GM12878 (cell line): ENCODE data around the gene NUP205. TPM values are rescaled to one million over a fixed set of nuclear protein-coding genes. Genes with fewer than 3 reads are reported as not detected.
A peak's percentile ranks its signal among the peaks of the same experiment; 100 is the strongest.

Source experiments
- ATAC-seq: fragments of 200-7000 bp; cut with Tn5 transposase; 3 replicates; pipeline ENCODE4 v1.9.1; 2020; ENCODE audit warnings: mild to moderate bottlenecking, moderate library complexity
- BruUV-seq: library from RNA; stranded (reverse); fragments of 400-500 nt; replicated peaks from 2 replicates; lab custom pipeline; 2021; lab: Mats Ljungman, UMichigan
- CTCF ChIA-PET: fragments of 300-600 bp; sonication (Branson Sonifier 250); formaldehyde crosslinking; extraction: SDS; loops from one replicate; lab custom pipeline; 2021; ENCODE audit warnings: inconsistent platforms; lab: Yijun Ruan, JAX
- POLR2A ChIA-PET: fragments of 350-600 bp; formaldehyde crosslinking; extraction: SDS; loops from one replicate; lab custom pipeline; 2021; ENCODE audit warnings: inconsistent platforms; lab: Charles Lee
- RAD21 ChIA-PET: fragments of 300-600 bp; sonication (Branson Sonifier 250); formaldehyde crosslinking; loops from one replicate; lab custom pipeline; 2023; ENCODE audit warnings: antibody characterized with exemption; ENCODE audit not compliant: unreplicated experiment; lab: Charles Lee
- SMC1A ChIA-PET: fragments of 300-600 bp; sonication (Branson Sonifier 250); formaldehyde crosslinking; loops from one replicate; lab custom pipeline; 2023; ENCODE audit not compliant: unreplicated experiment, uncharacterized antibody; lab: Charles Lee
- DNase-seq: peaks from one replicate; pipeline ENCODE4 v3.0.0-alpha.2; 2011; ENCODE audit warnings: low read depth, low spot score
- FAIRE-seq: peaks from 3 replicates; lab custom pipeline; 2011; peaks lifted over from hg19 to GRCh38; lab: Jason Lieb, UNC
- H2AFZ ChIP-seq: 2 replicates; pipeline ENCODE4 v1.6.0; 2011; ENCODE audit warnings: low read depth, low read length, control low read depth; ENCODE audit not compliant: control insufficient read depth
- H3K27ac ChIP-seq: 2 replicates; pipeline ENCODE4 v1.5.1; 2011; ENCODE audit warnings: control low read depth; ENCODE audit not compliant: control insufficient read depth, insufficient read depth
- H3K27me3 ChIP-seq, 2 experiments: replicated peaks in 1 of 2; 2 replicates each; pipeline versions ENCODE4 v1.6.0 to v1.6.1; 2011; ENCODE audit warnings: low read length in 1 of 2; ENCODE audit not compliant: control insufficient read depth in 2 of 2, insufficient read depth in 2 of 2
- H3K36me3 ChIP-seq, 2 experiments: 2 replicates each; pipeline ENCODE4 v1.5.1; 2011; ENCODE audit warnings: low read length in 1 of 2; ENCODE audit not compliant: control insufficient read depth in 2 of 2, insufficient read depth in 2 of 2
- H3K4me1 ChIP-seq: 2 replicates; pipeline ENCODE4 v1.6.1; 2011; ENCODE audit warnings: mild to moderate bottlenecking, low read length, moderate library complexity, mixed read lengths; ENCODE audit not compliant: control insufficient read depth, insufficient read depth
- H3K4me2 ChIP-seq: 2 replicates; pipeline ENCODE4 v1.6.0; 2011; ENCODE audit warnings: control low read depth; ENCODE audit not compliant: control insufficient read depth, insufficient read depth
- H3K4me3 ChIP-seq: fragments of 200-600 bp; sonication (generic); 2 replicates; pipeline ENCODE4 v1.5.1; 2016
- H3K79me2 ChIP-seq: 2 replicates; pipeline ENCODE4 v1.6.0; 2011; ENCODE audit warnings: low read length; ENCODE audit not compliant: control insufficient read depth, insufficient read depth
- H3K9ac ChIP-seq: 2 replicates; pipeline ENCODE4 v1.8.0; 2011; ENCODE audit warnings: low read length, control low read depth, mixed read lengths; ENCODE audit not compliant: control insufficient read depth, insufficient read depth
- H3K9me3 ChIP-seq: replicated peaks from 3 replicates; pipeline ENCODE4 v1.5.1; 2011; ENCODE audit warnings: mild to moderate bottlenecking, low read length; ENCODE audit not compliant: control insufficient read depth, insufficient read depth
- H4K20me1 ChIP-seq: 2 replicates; pipeline ENCODE4 v1.6.0; 2011; ENCODE audit not compliant: control insufficient read depth, insufficient read depth
- ASH2L ChIP-seq: fragments of 300-600, 200-600 bp; sonication (generic); IDR thresholded peaks from 2 replicates; pipeline ENCODE4 v1.6.1; 2017; ENCODE audit warnings: low read depth, mild to moderate bottlenecking, borderline replicate concordance
- CEBPB ChIP-seq, 2 experiments: fragments of 150-350 bp in 1 of 2; IDR thresholded peaks; 2 replicates each; pipeline ENCODE4 v1.6.1; 2012 to 2014; ENCODE audit warnings: low read depth in 2 of 2, low read length in 2 of 2, borderline replicate concordance in 1 of 2, inconsistent platforms in 1 of 2
- TCF7 ChIP-seq: IDR thresholded peaks from 2 replicates; pipeline ENCODE4 v1.6.1; 2014; ENCODE audit warnings: antibody characterized with exemption, borderline replicate concordance
- WGBS: methylation state at CpG from one replicate; pipeline ENCODE4 v1.1.6; 2016; ENCODE audit warnings: low lambda C conversion rate; ENCODE audit not compliant: insufficient replicate concordance, insufficient coverage; ENCODE audit errors: missing lambda C conversion rate; 5-methylcytosine and 5-hydroxymethylcytosine counted together
- in situ Hi-C: fragments of 300-500 bp; cut with MboI; formaldehyde crosslinking; loops from 9 replicates; pipeline ENCODE4 v1.14.3; 2018; ENCODE audit warnings: mixed read lengths
- intact Hi-C: fragments of 100-400 bp; cut with micrococcal nuclease; formaldehyde crosslinking; loops from one replicate; pipeline ENCODE4 v1.14.2; 2022; ENCODE audit not compliant: unreplicated experiment
- polyA plus RNA-seq, 11 experiments: library from polyadenylated mRNA; depleted of rRNA in 4 of 11; unstranded in 6 of 11; stranded (reverse) in 5 of 11; fragments of >200 nt; fragmentation: Nextera tagmentation in 4 of 11; fragmentation: Illumina TruSeq in 1 of 11; extraction: Ambion mirVana in 4 of 11; extraction: Trizol in 1 of 11; gene quantifications; 1 replicate in 1 of 11; 2 replicates in 10 of 11; pipeline versions ENCODE4 v1.2.1 to v1.2.3, GENCODE V29; 2011 to 2016; ENCODE audit warnings: inconsistent platforms in 2 of 11, missing spikeins in 2 of 11, low read depth in 1 of 11
- total RNA-seq, 4 experiments: library from RNA; depleted of rRNA in 3 of 4; stranded (reverse); fragments of >200 nt in 3 of 4; fragmentation: Illumina TruSeq in 1 of 4; extraction: Trizol in 1 of 4; gene quantifications; 2 replicates each; pipeline versions ENCODE4 v1.2.1 to v1.2.3, GENCODE V29; 2013 to 2021
- TF ChIP-seq, protein P1 (sequence below): fragments of 450-650 bp; formaldehyde crosslinking; IDR thresholded peaks from 2 replicates; pipeline ENCODE4 v1.5.0; 2022; ENCODE audit warnings: mild to moderate bottlenecking, missing genetic modification characterization
- TF ChIP-seq, protein P2 (sequence below), 3 experiments: IDR thresholded peaks in 2 of 3; conservative IDR thresholded peaks in 1 of 3; 2 replicates each; pipeline ENCODE4 v1.5.1; 2011; ENCODE audit warnings: low read depth in 3 of 3, low read length in 3 of 3, mild to moderate bottlenecking in 3 of 3, control low read depth in 2 of 3, moderate library complexity in 2 of 3, inconsistent platforms in 1 of 3, mixed read lengths in 1 of 3; ENCODE audit not compliant: control insufficient read depth in 2 of 3, insufficient read depth in 1 of 3; ENCODE audit errors: extremely low read depth in 1 of 3
- TF ChIP-seq, protein P3 (sequence below): IDR thresholded peaks from 2 replicates; pipeline ENCODE4 v1.6.1; 2012; ENCODE audit warnings: low read length, inconsistent platforms

NUP205 gene
- total and polyA plus RNA-seq, 10 of the 15 experiments (the other 5 are each of a cell fraction or from before 2014, with no cell fraction given), result 41.4 to 110 (median 85.9) TPM

DNA sequence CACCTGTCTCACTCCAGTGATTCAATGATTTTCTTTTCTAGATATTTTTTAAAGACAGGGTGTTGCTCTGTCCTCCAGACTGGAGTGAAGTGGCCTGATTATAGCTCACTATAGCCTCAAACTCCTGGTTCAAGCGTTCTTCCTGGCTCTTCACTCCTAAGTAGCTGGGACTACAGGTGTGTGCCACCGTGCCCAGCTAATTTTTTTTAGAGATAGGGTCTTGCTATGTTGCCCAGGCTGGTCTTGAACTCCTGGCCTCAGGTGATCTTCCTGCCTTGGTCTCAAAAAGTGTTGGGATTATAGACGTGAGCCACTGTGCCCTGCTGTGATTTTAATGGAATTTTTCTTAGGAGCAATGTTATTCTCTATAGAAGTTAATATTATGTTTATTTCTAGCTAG is 14.1 kb downstream of the NUP205 start (continued):
- TF ChIP-seq, protein P1, sequence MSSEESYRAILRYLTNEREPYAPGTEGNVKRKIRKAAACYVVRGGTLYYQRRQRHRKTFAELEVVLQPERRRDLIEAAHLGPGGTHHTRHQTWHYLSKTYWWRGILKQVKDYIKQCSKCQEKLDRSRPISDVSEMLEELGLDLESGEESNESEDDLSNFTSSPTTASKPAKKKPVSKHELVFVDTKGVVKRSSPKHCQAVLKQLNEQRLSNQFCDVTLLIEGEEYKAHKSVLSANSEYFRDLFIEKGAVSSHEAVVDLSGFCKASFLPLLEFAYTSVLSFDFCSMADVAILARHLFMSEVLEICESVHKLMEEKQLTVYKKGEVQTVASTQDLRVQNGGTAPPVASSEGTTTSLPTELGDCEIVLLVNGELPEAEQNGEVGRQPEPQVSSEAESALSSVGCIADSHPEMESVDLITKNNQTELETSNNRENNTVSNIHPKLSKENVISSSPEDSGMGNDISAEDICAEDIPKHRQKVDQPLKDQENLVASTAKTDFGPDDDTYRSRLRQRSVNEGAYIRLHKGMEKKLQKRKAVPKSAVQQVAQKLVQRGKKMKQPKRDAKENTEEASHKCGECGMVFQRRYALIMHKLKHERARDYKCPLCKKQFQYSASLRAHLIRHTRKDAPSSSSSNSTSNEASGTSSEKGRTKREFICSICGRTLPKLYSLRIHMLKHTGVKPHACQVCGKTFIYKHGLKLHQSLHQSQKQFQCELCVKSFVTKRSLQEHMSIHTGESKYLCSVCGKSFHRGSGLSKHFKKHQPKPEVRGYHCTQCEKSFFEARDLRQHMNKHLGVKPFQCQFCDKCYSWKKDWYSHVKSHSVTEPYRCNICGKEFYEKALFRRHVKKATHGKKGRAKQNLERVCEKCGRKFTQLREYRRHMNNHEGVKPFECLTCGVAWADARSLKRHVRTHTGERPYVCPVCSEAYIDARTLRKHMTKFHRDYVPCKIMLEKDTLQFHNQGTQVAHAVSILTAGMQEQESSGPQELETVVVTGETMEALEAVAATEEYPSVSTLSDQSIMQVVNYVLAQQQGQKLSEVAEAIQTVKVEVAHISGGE, result no peak

DNA sequence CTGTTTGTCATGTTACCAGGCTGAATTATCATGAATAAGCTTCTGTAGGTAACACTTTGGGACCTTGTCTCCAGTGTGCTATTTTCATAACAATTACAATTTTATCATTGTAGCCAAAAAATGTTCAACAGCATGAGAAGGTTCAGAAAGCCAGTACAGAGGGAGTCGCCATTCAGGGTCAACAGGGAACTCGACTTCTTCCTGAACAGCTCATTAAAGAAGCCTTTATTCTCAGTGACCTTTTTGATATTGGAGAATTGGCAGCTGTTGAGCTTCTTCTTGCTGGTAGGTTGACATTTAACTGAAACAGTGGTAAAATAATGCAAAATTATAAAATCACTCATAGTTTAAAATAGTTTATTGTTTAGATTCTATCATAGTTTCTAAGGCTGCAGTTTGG is 15.8 kb downstream of the NUP205 start:
- DNase-seq (no peak), ATAC-seq (no peak), FAIRE-seq (no peak)
- Histone ChIP-seq H3K4me2 (peak overlapping the region; percentile 22; the same call in 1 of the 2 replicates), H4K20me1 (no peaks in the 10 kb centered on the region), H3K4me3 (no peak overlapping the region), H3K36me3 (peaks cover 11 to 33% of the 10 kb centered on the region in 2 experiments), H3K9ac (no peak overlapping the region), H3K79me2 (peaks cover 10% of the 10 kb centered on the region), H3K27me3 (no peaks in the 10 kb centered on the region), H3K9me3 (peaks cover 5% of the 10 kb centered on the region), H3K4me1 (peaks cover 6% of the 10 kb centered on the region), H3K27ac (no peak overlapping the region; the same call in 1 of the 2 replicates), H2AFZ (no peak overlapping the region)
- ChIA-PET SMC1A (interaction anchor here (0.9 to 2.6 kb wide), 2 partner anchors 14 to 72 kb away, joined by 3 to 6 read pairs; no protein-coding TSS in a partner anchor), RAD21 (no interaction called here), CTCF (interaction anchor here (1.0 to 2.1 kb wide), 6 partner anchors 11 to 71 kb away, joined by 4 to 8 read pairs (median 4); no protein-coding TSS in a partner anchor), POLR2A (interaction anchor here (0.5 kb wide), 1 partner anchor 76 kb away, joined by 3 read pairs; no protein-coding TSS in a partner anchor)
- BruUV-seq, result no TSS peak
- TF ChIP-seq ASH2L (no peak), CEBPB (IDR thresholded peaks at IDR 0.05; ENCODE audit: borderline replicate concordance in 1 of 2, low read depth in 2 of 2, low read length in 2 of 2) (no peak), TCF7 (no peak)
- TF ChIP-seq, protein P2, sequence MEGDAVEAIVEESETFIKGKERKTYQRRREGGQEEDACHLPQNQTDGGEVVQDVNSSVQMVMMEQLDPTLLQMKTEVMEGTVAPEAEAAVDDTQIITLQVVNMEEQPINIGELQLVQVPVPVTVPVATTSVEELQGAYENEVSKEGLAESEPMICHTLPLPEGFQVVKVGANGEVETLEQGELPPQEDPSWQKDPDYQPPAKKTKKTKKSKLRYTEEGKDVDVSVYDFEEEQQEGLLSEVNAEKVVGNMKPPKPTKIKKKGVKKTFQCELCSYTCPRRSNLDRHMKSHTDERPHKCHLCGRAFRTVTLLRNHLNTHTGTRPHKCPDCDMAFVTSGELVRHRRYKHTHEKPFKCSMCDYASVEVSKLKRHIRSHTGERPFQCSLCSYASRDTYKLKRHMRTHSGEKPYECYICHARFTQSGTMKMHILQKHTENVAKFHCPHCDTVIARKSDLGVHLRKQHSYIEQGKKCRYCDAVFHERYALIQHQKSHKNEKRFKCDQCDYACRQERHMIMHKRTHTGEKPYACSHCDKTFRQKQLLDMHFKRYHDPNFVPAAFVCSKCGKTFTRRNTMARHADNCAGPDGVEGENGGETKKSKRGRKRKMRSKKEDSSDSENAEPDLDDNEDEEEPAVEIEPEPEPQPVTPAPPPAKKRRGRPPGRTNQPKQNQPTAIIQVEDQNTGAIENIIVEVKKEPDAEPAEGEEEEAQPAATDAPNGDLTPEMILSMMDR (IDR thresholded peaks at IDR 0.05 in 2 of 3, conservative IDR thresholded peaks at IDR 0.05 in 1 of 3; ENCODE audit: control insufficient read depth in 2 of 3, extremely low read depth in 1 of 3, insufficient read depth in 1 of 3, low read depth in 3 of 3, low read length in 3 of 3), result no peak
- TF ChIP-seq, protein P3, sequence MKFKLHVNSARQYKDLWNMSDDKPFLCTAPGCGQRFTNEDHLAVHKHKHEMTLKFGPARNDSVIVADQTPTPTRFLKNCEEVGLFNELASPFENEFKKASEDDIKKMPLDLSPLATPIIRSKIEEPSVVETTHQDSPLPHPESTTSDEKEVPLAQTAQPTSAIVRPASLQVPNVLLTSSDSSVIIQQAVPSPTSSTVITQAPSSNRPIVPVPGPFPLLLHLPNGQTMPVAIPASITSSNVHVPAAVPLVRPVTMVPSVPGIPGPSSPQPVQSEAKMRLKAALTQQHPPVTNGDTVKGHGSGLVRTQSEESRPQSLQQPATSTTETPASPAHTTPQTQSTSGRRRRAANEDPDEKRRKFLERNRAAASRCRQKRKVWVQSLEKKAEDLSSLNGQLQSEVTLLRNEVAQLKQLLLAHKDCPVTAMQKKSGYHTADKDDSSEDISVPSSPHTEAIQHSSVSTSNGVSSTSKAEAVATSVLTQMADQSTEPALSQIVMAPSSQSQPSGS, result no peak
- in situ Hi-C loops (no loop called here), intact Hi-C loops (no loop called here)
- WGBS, result 20% methylated on average over 2 of the region's 2 CpGs
